Islet of Langerhans (tissue), 1 donor: ENCODE data around the gene KDM6A.
"Not testable (repeated sequence)": the region's sequence is repeated elsewhere in the genome, so short reads cannot be mapped to it uniquely, and the experiment has no call there.

ENCODE experiments used
- FAIRE-seq: peaks from one replicate; lab custom pipeline; 2011; peaks lifted over from hg19 to GRCh38; lab: Jason Lieb, UNC

Gene KDM6A

GRCh38 chrX:44890247-44890646 lies 17.3 kb downstream of the KDM6A start:
- FAIRE-seq, result no peak

DNA sequence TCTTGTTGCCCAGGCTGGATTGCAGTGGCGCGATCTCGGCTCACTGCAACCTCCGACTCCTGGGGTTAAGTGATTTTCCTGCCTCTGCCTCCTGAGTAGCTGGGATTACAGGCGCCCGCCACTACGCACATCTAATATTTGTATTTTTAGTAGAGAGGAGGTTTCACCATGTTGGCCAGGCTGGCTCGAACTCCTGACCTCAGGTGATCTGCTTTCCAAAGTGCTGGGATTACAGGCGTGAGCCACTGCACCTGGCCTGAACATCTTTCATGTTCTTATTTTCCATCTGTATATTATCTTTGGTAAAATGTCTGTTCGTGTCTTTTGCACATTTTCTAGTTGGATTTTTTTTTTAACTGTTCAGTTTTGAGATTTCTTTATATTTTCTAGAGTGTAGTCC lies 17.7 kb downstream of the KDM6A start:
- not testable (repeated sequence) for FAIRE-seq

- no peak for FAIRE-seq
Measured at GRCh38 chrX:44891642-44892041, 18.7 kb downstream of the KDM6A start.

GRCh38 chrX:44896876-44897186 lies 23.8 kb downstream of the KDM6A start:
- FAIRE-seq, result peak; percentile 81

DNA sequence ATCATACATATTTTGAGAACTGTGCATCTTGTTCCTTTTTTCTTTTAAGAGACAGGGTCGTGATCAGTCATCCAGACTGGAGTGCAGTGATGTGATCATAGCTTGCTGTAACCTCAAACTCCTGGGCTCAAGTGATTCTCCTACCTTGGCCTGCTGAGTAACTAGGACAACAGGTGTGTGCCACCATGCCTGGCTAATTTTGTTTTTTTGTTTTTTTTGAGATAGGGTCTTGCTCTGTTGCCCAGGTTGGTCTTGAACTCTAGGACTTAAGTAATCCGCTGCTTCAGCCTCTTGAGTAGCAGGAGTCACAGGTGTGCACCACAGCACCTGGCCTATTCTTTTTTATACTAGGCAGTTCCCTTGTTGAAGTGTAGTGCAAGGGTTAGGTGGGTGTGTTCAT lies 24.6 kb downstream of the KDM6A start:
- no peak for FAIRE-seq

DNA sequence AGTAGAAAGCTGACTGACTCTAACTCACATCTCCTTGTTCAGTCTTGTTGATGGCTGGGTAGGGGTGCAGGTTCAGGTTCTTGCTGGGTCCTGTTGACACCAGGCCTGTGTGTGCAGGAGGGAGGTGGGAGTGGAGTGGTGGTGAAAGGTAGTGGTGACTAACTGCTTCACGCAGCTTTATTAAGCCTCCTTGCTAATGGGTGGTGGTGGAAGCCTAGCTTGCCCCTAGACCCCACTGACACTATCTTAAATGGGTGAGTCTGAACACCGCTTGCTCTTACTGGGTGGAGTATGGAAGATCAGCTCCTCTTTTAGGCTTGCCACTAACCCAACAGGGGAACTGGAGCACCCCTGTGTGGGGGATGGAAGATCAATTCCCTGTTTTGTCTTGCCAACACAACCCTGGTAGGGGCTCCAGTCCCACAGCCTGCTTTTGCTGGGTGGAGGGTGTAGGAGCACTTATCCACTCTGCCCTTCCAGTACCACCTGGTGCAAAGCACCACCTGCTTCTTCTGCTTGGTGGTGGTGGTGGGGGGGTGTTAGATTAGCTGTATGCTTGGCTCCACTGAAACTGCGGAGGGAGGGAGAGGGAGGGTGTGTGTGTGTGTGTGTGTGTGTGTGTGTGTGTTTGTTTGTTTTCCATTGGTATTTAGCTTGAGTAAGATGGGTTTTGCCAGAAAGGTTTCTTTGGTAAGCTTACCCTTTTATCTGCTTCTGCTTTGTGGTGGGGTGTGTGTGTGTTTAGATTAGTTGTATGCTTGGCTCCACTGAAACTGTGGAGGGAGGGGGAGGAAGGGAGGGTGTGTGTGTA lies 25.6 kb downstream of the KDM6A start:
- FAIRE-seq, result no peak

DNA sequence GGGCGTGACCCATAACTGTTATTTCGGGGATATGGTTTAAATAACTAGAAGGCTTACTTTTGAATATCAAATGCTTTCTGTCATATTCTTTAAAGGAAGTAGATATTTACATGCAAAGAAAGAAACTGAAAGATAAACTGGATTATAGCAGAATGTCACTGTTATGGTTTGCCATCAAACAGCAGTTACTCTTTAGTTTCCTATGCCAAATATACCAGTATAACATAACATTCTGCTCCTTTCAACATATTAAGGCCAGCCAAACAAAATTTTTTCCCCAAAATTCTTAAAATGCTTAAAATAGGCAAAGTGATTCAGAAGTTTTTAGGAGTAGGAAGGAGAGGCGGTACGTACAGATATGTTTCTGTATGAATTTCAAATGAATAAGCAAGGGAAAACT lies 27.0 kb downstream of the KDM6A start:
- no peak for FAIRE-seq

DNA sequence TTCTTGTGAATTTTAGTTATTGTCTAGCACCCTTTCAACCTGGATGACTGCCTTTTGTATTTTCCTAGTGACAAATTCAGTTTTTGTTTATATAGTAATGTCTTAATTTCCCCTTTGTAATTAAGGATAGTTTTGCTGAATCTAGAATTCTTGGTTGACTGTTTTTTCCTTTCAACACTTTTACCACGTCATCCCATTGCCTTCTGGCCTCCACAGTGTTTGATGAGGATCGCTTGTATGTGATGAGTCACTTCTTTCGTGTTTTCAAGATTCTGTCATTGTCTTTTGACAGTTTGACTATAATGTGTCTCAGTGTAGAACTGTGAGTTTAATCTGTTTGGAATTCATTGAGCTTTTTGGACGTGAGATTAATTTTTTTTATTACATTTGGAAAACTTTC lies 30.1 kb downstream of the KDM6A start:
- no peak for FAIRE-seq

- FAIRE-seq, result no peak
Measured at GRCh38 chrX:44903830-44904530, 31.0 kb downstream of the KDM6A start.

- FAIRE-seq, result no peak
Measured at GRCh38 chrX:44904542-44905115, 31.6 kb downstream of the KDM6A start.

DNA sequence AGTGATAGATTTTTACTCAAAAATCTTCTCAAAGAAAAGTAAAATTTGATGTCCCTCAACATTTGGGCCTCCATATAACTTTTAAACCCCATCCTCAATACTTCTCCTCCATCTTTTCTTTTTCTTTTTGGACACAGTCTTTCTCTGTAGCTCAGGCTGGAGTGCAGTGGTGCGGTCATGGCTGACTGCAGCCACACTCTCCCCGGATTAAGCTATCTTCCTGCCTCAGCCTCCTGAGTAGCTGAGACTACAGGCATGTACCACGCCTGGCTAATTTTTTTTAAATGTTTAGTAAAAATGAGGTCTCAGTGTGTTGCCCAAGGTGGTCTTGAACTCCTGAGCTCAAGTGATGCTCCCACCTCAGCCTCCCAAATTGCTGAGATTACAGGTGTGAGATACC lies 33.1 kb downstream of the KDM6A start:
- FAIRE-seq, result no peak

DNA sequence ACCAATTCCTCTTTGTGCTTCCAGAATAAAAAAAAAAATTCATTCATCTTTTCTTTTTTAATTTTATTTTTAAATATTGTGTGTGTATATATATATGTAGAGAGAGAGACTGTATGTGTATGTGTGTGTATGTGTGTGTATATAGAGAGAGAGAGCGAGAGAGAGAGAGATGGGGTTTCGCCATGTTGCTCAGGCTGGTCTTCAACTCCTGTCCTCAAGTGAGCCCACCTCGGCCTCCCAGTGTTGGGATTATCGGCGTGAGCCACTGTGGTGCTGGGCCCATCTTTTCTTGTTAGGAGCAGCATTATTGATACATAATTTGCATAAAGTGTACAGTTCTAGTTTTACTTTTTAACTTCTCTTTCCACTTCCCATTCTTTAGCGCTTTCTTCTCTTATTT lies 33.6 kb downstream of the KDM6A start:
- FAIRE-seq, result no peak

DNA sequence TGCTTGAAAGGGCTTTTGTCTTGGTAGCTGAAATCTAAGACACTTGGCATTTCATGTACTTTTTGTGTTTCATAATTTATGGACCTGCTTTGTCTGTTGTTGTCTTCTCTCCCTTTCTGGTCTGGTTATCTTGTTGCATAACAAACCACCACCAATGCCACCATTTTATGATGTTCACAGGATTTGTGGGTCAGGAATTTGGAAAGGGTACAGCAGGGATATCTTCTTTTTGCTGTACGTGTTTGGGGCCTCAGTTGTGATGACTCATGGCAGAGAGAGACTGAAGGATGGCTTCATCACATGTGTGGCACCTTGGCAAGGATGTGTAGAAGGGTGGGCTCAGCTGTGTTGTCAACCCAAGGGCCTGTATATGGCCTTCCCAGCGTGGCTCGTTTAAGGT lies 35.2 kb downstream of the KDM6A start:
- FAIRE-seq, result no peak

- FAIRE-seq, result no peak
Measured at GRCh38 chrX:44908827-44909226, 35.8 kb downstream of the KDM6A start.

DNA sequence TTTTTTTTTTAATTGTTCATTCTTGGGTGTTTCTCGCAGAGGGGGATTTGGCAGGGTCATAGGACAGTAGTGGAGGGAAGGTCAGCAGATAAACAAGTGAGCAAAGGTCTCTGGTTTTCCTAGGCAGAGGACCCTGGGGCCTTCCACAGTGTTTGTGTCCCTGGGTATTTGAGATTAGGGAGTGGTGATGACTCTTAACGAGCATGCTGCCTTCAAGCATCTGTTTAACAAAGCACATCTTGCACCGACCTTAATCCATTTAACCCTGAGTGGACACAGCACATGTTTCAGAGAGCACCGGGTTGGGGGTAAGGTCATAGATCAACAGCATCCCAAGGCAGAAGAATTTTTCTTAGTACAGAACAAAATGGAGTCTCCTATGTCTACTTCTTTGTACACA lies 37.5 kb downstream of the KDM6A start:
- not testable (repeated sequence) for FAIRE-seq

DNA sequence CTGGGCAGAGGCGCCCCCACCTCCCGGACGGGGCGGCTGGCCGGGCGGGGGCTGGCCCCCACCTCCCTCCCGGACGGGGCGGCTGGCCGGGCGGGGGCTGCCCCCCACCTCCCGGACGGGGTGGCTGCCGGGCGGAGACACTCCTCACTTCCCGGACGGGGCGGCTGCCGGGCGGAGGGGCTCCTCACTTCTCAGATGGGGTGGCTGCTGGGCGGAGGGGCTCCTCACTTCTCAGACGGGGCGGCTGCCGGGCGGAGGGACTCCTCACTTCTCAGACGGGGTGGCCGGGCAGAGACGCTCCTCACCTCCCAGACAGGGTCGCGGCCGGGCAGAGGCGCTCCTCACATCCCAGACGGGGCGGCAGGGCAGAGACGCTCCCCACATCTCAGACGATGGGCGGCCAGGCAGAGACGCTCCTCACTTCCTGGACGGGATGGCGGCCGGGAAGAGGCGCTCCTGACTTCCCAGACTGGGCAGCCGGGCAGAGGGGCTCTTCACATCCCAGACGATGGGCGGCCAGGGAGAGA lies 38.1 kb downstream of the KDM6A start:
- FAIRE-seq, result not testable (repeated sequence)

GRCh38 chrX:44913656-44914531 lies 40.9 kb downstream of the KDM6A start:
- FAIRE-seq, result no peak

- no peak for FAIRE-seq
Measured at GRCh38 chrX:44914532-44915198, 41.7 kb downstream of the KDM6A start.

DNA sequence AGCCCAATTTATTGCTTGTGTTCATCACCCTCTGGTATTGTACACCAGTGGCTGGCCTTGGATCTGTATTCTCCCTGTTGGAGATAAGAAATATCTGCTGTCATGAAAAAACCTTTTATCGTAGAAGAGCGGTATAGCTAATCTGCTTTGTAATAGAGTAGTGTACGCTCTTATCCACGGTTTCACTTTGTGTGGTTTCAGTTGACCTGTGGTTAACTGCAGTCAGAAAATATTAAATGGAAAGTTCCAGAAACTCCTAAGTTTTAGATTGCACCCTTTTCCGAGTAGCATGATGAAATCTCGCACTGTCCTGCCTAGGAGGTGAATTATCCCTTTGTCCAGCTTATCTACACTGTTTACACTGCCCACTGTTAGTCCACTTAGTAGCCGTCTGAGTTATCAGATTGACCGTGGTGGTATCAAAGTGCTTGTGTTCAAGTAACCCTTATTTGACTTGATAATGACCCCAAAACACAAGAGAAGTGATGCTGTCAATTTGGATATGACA lies 42.4 kb downstream of the KDM6A start:
- FAIRE-seq, result no peak

DNA sequence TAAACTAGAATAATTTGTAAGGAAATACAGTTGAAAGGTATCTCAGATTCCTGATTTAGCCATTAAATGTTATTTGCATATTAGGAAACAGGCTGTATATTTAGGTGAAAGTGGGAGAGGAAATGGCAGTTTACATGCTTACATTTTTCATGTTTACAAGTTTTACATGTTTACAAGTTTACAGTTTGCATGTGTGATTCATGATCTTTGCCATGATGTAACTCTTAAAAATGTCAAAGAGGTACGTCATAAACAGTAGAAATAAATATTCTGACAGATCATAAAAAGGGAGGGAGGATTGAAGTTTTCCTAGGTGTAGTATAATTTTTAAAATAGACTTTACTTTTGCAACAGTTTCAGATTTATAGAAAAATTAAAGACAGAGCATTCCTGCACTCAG lies 45.7 kb downstream of the KDM6A start:
- FAIRE-seq, result no peak

DNA sequence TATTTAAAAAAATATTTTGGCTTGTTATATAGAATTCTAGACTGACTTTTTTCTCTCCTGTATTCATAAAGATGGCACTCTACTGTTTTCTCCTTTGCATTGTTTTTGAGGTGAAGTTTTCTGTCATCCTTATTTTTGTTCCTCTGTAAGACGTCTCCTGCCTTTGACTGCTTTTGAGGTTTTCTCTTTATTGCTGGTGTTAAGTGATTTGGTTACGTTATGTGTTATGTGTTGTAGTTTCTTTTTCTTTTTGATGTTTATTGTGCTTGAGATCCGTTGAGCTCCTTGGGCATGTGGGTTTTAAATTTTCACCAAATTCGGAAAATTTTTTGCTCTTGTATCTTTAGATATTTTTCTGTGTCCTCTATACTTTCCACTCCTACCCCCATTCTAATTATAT lies 50.0 kb downstream of the KDM6A start:
- peak; percentile 75 for FAIRE-seq

DNA sequence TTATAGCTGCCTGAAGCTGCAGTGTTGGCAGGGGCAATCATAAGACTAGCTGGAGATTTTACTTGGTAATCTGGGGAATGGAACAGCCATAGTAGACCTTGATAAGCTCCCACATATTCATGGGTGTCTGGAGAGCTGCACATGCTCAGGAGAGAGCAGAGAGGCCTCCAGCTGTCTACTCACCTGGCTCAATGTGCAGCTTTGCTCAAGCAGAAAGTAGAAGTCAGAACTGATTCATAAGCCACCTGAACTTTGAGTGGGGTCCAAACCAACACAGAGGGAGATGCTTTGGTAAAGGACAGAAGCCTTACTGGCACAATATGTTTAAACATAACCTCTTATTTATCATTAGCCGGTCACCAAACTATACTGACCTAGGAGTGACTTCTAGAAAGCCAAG lies 54.4 kb downstream of the KDM6A start:
- FAIRE-seq, result no peak
